ENCODE measurements around the gene TRIP13.

TRIP13 gene

DNA sequence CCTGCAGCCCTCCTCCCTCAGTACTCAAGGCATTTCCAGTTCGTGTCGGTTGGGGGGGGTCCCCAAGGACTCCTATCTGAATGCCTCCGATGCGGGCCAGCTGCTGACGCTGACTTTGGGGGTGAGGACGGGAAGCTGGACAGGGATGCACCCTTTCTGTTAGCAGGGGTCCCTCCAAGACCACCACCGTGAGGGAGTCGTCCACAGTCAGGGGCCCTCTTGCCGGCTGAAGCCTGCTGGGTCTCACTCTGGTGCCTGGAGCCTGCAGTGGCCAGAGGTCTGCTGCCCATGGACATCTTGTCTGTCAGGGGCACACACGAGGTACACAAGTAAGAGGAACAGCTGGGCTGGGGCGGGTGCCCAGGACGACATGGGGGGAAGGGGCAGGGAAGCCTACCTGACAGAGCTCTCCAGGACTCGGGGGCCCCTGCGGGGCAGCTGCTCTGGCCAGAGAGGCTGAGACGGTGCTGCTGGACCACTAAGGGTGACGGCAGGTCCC, 32.8 kb upstream of the TRIP13 start:
- TF ChIP-seq, protein P1, sequence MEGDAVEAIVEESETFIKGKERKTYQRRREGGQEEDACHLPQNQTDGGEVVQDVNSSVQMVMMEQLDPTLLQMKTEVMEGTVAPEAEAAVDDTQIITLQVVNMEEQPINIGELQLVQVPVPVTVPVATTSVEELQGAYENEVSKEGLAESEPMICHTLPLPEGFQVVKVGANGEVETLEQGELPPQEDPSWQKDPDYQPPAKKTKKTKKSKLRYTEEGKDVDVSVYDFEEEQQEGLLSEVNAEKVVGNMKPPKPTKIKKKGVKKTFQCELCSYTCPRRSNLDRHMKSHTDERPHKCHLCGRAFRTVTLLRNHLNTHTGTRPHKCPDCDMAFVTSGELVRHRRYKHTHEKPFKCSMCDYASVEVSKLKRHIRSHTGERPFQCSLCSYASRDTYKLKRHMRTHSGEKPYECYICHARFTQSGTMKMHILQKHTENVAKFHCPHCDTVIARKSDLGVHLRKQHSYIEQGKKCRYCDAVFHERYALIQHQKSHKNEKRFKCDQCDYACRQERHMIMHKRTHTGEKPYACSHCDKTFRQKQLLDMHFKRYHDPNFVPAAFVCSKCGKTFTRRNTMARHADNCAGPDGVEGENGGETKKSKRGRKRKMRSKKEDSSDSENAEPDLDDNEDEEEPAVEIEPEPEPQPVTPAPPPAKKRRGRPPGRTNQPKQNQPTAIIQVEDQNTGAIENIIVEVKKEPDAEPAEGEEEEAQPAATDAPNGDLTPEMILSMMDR (IDR thresholded peaks at IDR 0.05; ENCODE audit: low read depth, low read length, missing control alignments): no peak
- no peak overlapping the region for H3K4me3 ChIP-seq (ENCODE audit: low read depth, low read length)
- no peak for DNase-seq (ENCODE audit: low read depth)
- in situ Hi-C loops (cut with HindIII; ENCODE audit: low sequenced_read_pairs): no loop called here

GRCh38 chr5:860506-861150, 32.1 kb upstream of the TRIP13 start:
- TF ChIP-seq, protein P1 (IDR thresholded peaks at IDR 0.05; ENCODE audit: low read depth, low read length, missing control alignments): no peak

GRCh38 chr5:861442-862366, 31.0 kb upstream of the TRIP13 start:
- no peak overlapping the region for H3K4me3 ChIP-seq (ENCODE audit: low read depth, low read length)
- DNase-seq (ENCODE audit: low read depth): no peak
- TF ChIP-seq, protein P1 (IDR thresholded peaks at IDR 0.05; ENCODE audit: low read depth, low read length, missing control alignments): no peak
- in situ Hi-C loops (cut with HindIII; ENCODE audit: low sequenced_read_pairs): no loop called here

More at GRCh38 chr5:860506-861150, 32.1 kb upstream of the TRIP13 start:
- no peak for DNase-seq (ENCODE audit: low read depth)
- in situ Hi-C loops (cut with HindIII; ENCODE audit: low sequenced_read_pairs): no loop called here
- H3K4me3 ChIP-seq (ENCODE audit: low read depth, low read length): no peak overlapping the region

GRCh38 chr5:862367-863243, 30.1 kb upstream of the TRIP13 start:
- in situ Hi-C loops (cut with HindIII; ENCODE audit: low sequenced_read_pairs): no loop called here
- H3K4me3 ChIP-seq (ENCODE audit: low read depth, low read length): no peak overlapping the region
- TF ChIP-seq, protein P1 (IDR thresholded peaks at IDR 0.05; ENCODE audit: low read depth, low read length, missing control alignments): no peak
- DNase-seq (ENCODE audit: low read depth): no peak

- in situ Hi-C loops (cut with HindIII; ENCODE audit: low sequenced_read_pairs): no loop called here
- H3K4me3 ChIP-seq (ENCODE audit: low read depth, low read length): no peak overlapping the region
- no peak for DNase-seq (ENCODE audit: low read depth)
- TF ChIP-seq, protein P1 (IDR thresholded peaks at IDR 0.05; ENCODE audit: low read depth, low read length, missing control alignments): no peak
Observed at GRCh38 chr5:863244-863805, 29.4 kb upstream of the TRIP13 start.

Data from astrocyte of the cerebellum (primary cell).